GM19193 (cell line): Measurements from ENCODE around the gene WDR64.

Experiments
- POLR2A ChIP-seq: IDR thresholded peaks from 4 replicates; pipeline ENCODE4 v1.6.1; 2011; ENCODE audit not compliant: insufficient read depth, insufficient read length; ENCODE audit errors: extremely low read depth

WDR64 gene

GRCh38 chr1:241702442-241703373 lies 50.6 kb downstream of the WDR64 start:
- TF ChIP-seq POLR2A = no peak

DNA sequence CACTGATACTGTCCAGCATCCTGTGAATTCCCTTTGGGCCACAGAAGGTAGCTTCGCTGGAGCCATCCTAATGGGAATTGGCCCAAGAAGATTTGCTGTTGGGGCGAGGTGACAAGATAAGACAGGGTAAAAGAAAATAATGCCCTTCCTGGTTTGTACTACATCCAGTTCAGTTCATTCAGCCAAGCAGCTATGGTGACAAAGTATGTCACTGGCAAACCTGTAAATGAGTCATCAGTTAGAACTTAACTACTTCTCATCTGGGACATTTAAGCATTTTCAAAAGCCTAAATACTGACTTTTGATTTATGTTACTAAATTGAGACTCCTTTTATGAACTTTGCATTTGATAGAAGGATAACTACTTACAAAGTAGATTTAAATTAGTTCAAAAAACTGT lies 54.2 kb downstream of the WDR64 start:
- no peak for TF ChIP-seq POLR2A

- TF ChIP-seq POLR2A = no peak
Observed at GRCh38 chr1:241706967-241707366, 54.9 kb downstream of the WDR64 start.

- no peak for TF ChIP-seq POLR2A
Observed at GRCh38 chr1:241707442-241707841, 55.4 kb downstream of the WDR64 start.

GRCh38 chr1:241711326-241711725 lies 59.2 kb downstream of the WDR64 start:
- no peak for TF ChIP-seq POLR2A

GRCh38 chr1:241713316-241713715 lies 61.2 kb downstream of the WDR64 start:
- TF ChIP-seq POLR2A = no peak

- no peak for TF ChIP-seq POLR2A
Observed at GRCh38 chr1:241714321-241715218, 62.5 kb downstream of the WDR64 start.

- TF ChIP-seq POLR2A = no peak
Observed at GRCh38 chr1:241715435-241715834, 63.4 kb downstream of the WDR64 start.

DNA sequence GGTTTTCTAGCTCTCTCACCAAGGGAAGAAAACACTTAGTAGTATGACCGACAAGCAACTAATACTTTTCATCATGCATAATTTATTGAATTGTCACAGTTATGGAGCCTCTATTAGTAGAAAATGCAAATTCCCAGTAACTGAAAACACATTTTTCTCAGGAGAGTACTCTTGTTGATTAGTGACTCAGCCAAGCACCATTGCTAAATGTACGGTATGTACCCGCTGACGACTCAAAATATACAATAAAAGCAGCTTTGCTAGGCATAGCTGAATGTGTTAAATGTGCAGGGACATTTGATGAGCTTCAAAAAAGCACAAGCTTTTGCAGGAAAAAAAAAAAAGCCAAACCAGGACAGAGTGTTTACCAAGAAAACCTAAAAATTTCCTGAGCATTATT lies 63.9 kb downstream of the WDR64 start:
- TF ChIP-seq POLR2A = no peak

- no peak for TF ChIP-seq POLR2A
Observed at GRCh38 chr1:241716915-241717656, 65.0 kb downstream of the WDR64 start.

GRCh38 chr1:241717975-241718374 lies 65.9 kb downstream of the WDR64 start:
- no peak for TF ChIP-seq POLR2A

- no peak for TF ChIP-seq POLR2A
Observed at GRCh38 chr1:241721011-241721410, 68.9 kb downstream of the WDR64 start.

GRCh38 chr1:241722947-241723346 lies 70.9 kb downstream of the WDR64 start:
- no peak for TF ChIP-seq POLR2A

GRCh38 chr1:241724741-241725356 lies 72.8 kb downstream of the WDR64 start:
- no peak for TF ChIP-seq POLR2A

GRCh38 chr1:241730031-241730430 lies 78.0 kb downstream of the WDR64 start:
- no peak for TF ChIP-seq POLR2A

GRCh38 chr1:241733899-241734298 lies 81.8 kb downstream of the WDR64 start:
- no peak for TF ChIP-seq POLR2A
